SK-N-SH (cell line): ENCODE data around the gene FSTL5. TPM values are rescaled to one million over a fixed set of nuclear protein-coding genes. Genes with fewer than 3 reads are reported as not detected.

Source experiments
- CTCF ChIA-PET: fragments of 300-600, 350-600 bp; formaldehyde crosslinking; extraction: SDS; loops from one replicate; lab custom pipeline; 2021; lab: Yijun Ruan, JAX
- POLR2A ChIA-PET: fragments of 350-600 bp; sonication (Branson Sonifier 250); formaldehyde crosslinking; extraction: SDS; loops from one replicate; lab custom pipeline; 2020; ENCODE audit warnings: antibody characterized with exemption, inconsistent platforms; lab: Yijun Ruan, JAX
- DNase-seq: peaks from one replicate; pipeline ENCODE4 v3.0.0; 2012
- H2AFZ ChIP-seq: fragments of 200-600 bp; sonication (generic); 2 replicates; pipeline ENCODE4 v1.8.1; 2016; ENCODE audit warnings: antibody characterized with exemption, mild to moderate bottlenecking, low read depth
- H3F3A ChIP-seq: fragments of 200-600 bp; sonication (generic); replicated peaks from 2 replicates; pipeline ENCODE3; 2016; ENCODE audit warnings: antibody characterized with exemption, mild to moderate bottlenecking; ENCODE audit not compliant: insufficient read depth
- H3K27ac ChIP-seq, 2 experiments: fragments of 200-500 bp in 1 of 2; fragments of 200-600 bp in 1 of 2; sonication (Bioruptor generic) in 1 of 2; sonication (generic), shearing (Covaris generic) in 1 of 2; 2 replicates each; pipeline versions ENCODE4 v1.5.1 to v1.6.1; 2014 to 2016; ENCODE audit warnings: low read depth in 2 of 2, inconsistent platforms in 1 of 2, low read length in 1 of 2, mild to moderate bottlenecking in 1 of 2, mixed read lengths in 1 of 2
- H3K27me3 ChIP-seq: fragments of 200-600 bp; sonication (generic), shearing (Covaris generic); 2 replicates; pipeline ENCODE4 v1.6.1; 2016; ENCODE audit warnings: mixed run types; ENCODE audit not compliant: insufficient read depth
- H3K36me3 ChIP-seq, 2 experiments: fragments of 200-500 bp in 1 of 2; fragments of 200-600 bp in 1 of 2; sonication (Bioruptor generic) in 1 of 2; sonication (generic) in 1 of 2; replicated peaks in 1 of 2; 2 replicates each; pipeline versions ENCODE3 to v1.5.1; 2014 to 2016; ENCODE audit warnings: low read length in 1 of 2, mild to moderate bottlenecking in 1 of 2; ENCODE audit not compliant: insufficient read depth in 2 of 2, control insufficient read depth in 1 of 2
- H3K4me1 ChIP-seq, 2 experiments: fragments of 200-500 bp in 1 of 2; fragments of 200-600 bp in 1 of 2; sonication (Bioruptor generic) in 1 of 2; sonication (generic), shearing (Covaris generic) in 1 of 2; 2 replicates each; pipeline versions ENCODE4 v1.5.1 to v1.6.1; 2014 to 2016; ENCODE audit warnings: low read depth in 1 of 2, low read length in 1 of 2, mixed run types in 1 of 2; ENCODE audit not compliant: insufficient read depth in 2 of 2, control insufficient read depth in 1 of 2
- H3K4me2 ChIP-seq: fragments of 200-600 bp; sonication (generic), shearing (Covaris generic); 2 replicates; pipeline ENCODE4 v1.6.1; 2017; ENCODE audit warnings: mixed run types
- H3K4me3 ChIP-seq, 2 experiments: fragments of 200-500 bp in 1 of 2; fragments of 200-600 bp in 1 of 2; sonication (Bioruptor generic) in 1 of 2; sonication (generic), shearing (Covaris generic) in 1 of 2; 2 replicates each; pipeline versions ENCODE4 v1.5.1 to v1.8.1; 2014 to 2016; ENCODE audit warnings: low read depth in 2 of 2, inconsistent platforms in 1 of 2, low read length in 1 of 2, mild to moderate bottlenecking in 1 of 2, mixed read lengths in 1 of 2, moderate library complexity in 1 of 2
- H3K79me2 ChIP-seq: fragments of 200-600 bp; sonication (generic); 2 replicates; pipeline ENCODE4 v1.8.1; 2017; ENCODE audit warnings: mild to moderate bottlenecking; ENCODE audit not compliant: insufficient read depth
- H3K9ac ChIP-seq: fragments of 200-600 bp; sonication (generic); 2 replicates; pipeline ENCODE4 v1.6.1; 2017; ENCODE audit warnings: mixed run types
- H3K9me2 ChIP-seq: fragments of 200-600 bp; sonication (generic); 2 replicates; pipeline ENCODE4 v1.6.1; 2017; ENCODE audit warnings: mixed run types
- H3K9me3 ChIP-seq: fragments of 200-600 bp; sonication (generic); 2 replicates; pipeline ENCODE4 v1.6.1; 2017; ENCODE audit warnings: mixed run types, mild to moderate bottlenecking, moderate library complexity
- H4K20me1 ChIP-seq: fragments of 200-600 bp; sonication (generic); 2 replicates; pipeline ENCODE4 v1.6.1; 2017; ENCODE audit warnings: mild to moderate bottlenecking, mixed run types; ENCODE audit not compliant: insufficient read depth
- CHD2 ChIP-seq: fragments of 150-350 bp; IDR thresholded peaks from 2 replicates; pipeline ENCODE4 v1.6.1; 2018; ENCODE audit warnings: low read length; ENCODE audit not compliant: partially characterized antibody
- CTCF ChIP-seq: fragments of 200-600 bp; sonication (generic); IDR thresholded peaks from 2 replicates; pipeline ENCODE4 v1.6.1; 2017; ENCODE audit warnings: antibody characterized with exemption, mild to moderate bottlenecking, moderate library complexity
- EP300 ChIP-seq, 2 experiments: IDR thresholded peaks; 2 replicates each; pipeline versions ENCODE4 v1.4.0 to v1.6.1; 2012; ENCODE audit warnings: borderline replicate concordance in 1 of 2, low read depth in 1 of 2, low read length in 1 of 2
- EZH2phosphoT487 ChIP-seq: fragments of 200-600 bp; sonication (generic); IDR thresholded peaks from 2 replicates; pipeline ENCODE4 v1.6.1; 2017; ENCODE audit warnings: low read depth, mixed run types, mild to moderate bottlenecking, antibody characterized with exemption, moderate library complexity, borderline replicate concordance
- FOXJ3 ChIP-seq: sonication (generic); formaldehyde crosslinking; IDR thresholded peaks from 2 replicates; pipeline ENCODE4 v1.5.1; 2020; ENCODE audit warnings: mild to moderate bottlenecking, missing genetic modification reagents
- GABPA ChIP-seq: IDR thresholded peaks from 2 replicates; pipeline ENCODE4 v1.4.0; 2012; ENCODE audit warnings: low read depth, mild to moderate bottlenecking
- MEF2A ChIP-seq: IDR thresholded peaks from 2 replicates; pipeline ENCODE4 v1.4.0; 2012; ENCODE audit warnings: low read depth, borderline replicate concordance
- MXI1 ChIP-seq: IDR thresholded peaks from 2 replicates; pipeline ENCODE4 v1.6.1; 2012; ENCODE audit warnings: mild to moderate bottlenecking, low read depth, low read length, improper control_type of control experiment
- NFIC ChIP-seq: IDR thresholded peaks from 2 replicates; pipeline ENCODE4 v1.4.0; 2012; ENCODE audit warnings: borderline replicate concordance
- NRF1 ChIP-seq: IDR thresholded peaks from 2 replicates; pipeline ENCODE4 v1.6.1; 2012; ENCODE audit warnings: low read depth, mild to moderate bottlenecking, low read length
- RCOR1 ChIP-seq: fragments of 150-350 bp; IDR thresholded peaks from 2 replicates; pipeline ENCODE4 v1.6.1; 2017; ENCODE audit warnings: antibody characterized with exemption, low read length
- REST ChIP-seq: IDR thresholded peaks from 2 replicates; pipeline ENCODE4 v1.6.1; 2012; ENCODE audit warnings: mild to moderate bottlenecking, low read depth, low read length, moderate library complexity
- RFX5 ChIP-seq: IDR thresholded peaks from 2 replicates; pipeline ENCODE4 v1.6.1; 2012; ENCODE audit warnings: mild to moderate bottlenecking, improper control_type of control experiment, low read length
- RXRA ChIP-seq: IDR thresholded peaks from 2 replicates; pipeline ENCODE4 v1.4.0; 2012; ENCODE audit warnings: low read depth, mild to moderate bottlenecking, borderline replicate concordance
- SIN3A ChIP-seq: IDR thresholded peaks from 2 replicates; pipeline ENCODE4 v1.6.1; 2012; ENCODE audit warnings: low read depth, mild to moderate bottlenecking, low read length, moderate library complexity, borderline replicate concordance
- SMC3 ChIP-seq: IDR thresholded peaks from 2 replicates; pipeline ENCODE4 v1.6.1; 2012; ENCODE audit warnings: low read depth, low read length, improper control_type of control experiment
- TAF1 ChIP-seq: IDR thresholded peaks from 2 replicates; pipeline ENCODE4 v1.6.1; 2012; ENCODE audit warnings: low read depth, mild to moderate bottlenecking, low read length, moderate library complexity, borderline replicate concordance
- TEAD4 ChIP-seq: IDR thresholded peaks from 2 replicates; pipeline ENCODE4 v1.4.0; 2012; ENCODE audit warnings: mild to moderate bottlenecking, borderline replicate concordance; ENCODE audit not compliant: insufficient read depth
- YY1 ChIP-seq: IDR thresholded peaks from 2 replicates; pipeline ENCODE4 v1.4.0; 2012; ENCODE audit warnings: low read depth, mild to moderate bottlenecking
- WGBS: methylation state at CpG from one replicate; pipeline ENCODE4 v1.1.6; 2017; ENCODE audit warnings: low lambda C conversion rate; 5-methylcytosine and 5-hydroxymethylcytosine counted together
- polyA plus RNA-seq, 3 experiments: library from polyadenylated mRNA; depleted of rRNA; stranded (reverse); fragments of >200 nt; gene quantifications; 2 replicates each; pipeline ENCODE4 v1.2.3, GENCODE V29; 2012
- TF ChIP-seq, protein P1 (sequence below): fragments of 150-350 bp; IDR thresholded peaks from 2 replicates; pipeline ENCODE4 v1.6.1; 2016; ENCODE audit warnings: mild to moderate bottlenecking, low read depth, low read length
- TF ChIP-seq, protein P2 (sequence below): IDR thresholded peaks from 2 replicates; pipeline ENCODE4 v1.4.0; 2012; ENCODE audit warnings: low read depth

The FSTL5 gene
- polyA plus RNA-seq, 1 of the 3 experiments (the other 2 are of a cell fraction) = 0.07 TPM

- Histone ChIP-seq H3K4me2 (no peak overlapping the region), H3K4me1 (peaks cover 0 to 2% of the 10 kb centered on the region in 2 experiments; a peak in 2 of 4 replicates), H3K79me2 (no peaks in the 10 kb centered on the region), H3K9me2 (no peaks in the 10 kb centered on the region), H3F3A (no peaks in the 10 kb centered on the region), H2AFZ (no peak overlapping the region), H4K20me1 (no peaks in the 10 kb centered on the region), H3K9ac (no peak overlapping the region), H3K27me3 (no peaks in the 10 kb centered on the region), H3K27ac (no peak overlapping the region), H3K36me3 (no peaks in the 10 kb centered on the region), H3K4me3 (no peak overlapping the region), H3K9me3 (no peaks in the 10 kb centered on the region)
- CTCF ChIA-PET = no interaction called here
- TF ChIP-seq EP300 (IDR thresholded peaks at IDR 0.05; ENCODE audit: borderline replicate concordance in 1 of 2, low read depth in 1 of 2, low read length in 1 of 2) (no peak), RXRA (no peak), NRF1 (no peak), FOXJ3 (CRISPR knock-in tag) (no peak), SMC3 (no peak), CTCF (no peak), YY1 (no peak), EZH2phosphoT487 (no peak), MXI1 (no peak), TEAD4 (no peak), CHD2 (no peak)
- TF ChIP-seq, protein P1, sequence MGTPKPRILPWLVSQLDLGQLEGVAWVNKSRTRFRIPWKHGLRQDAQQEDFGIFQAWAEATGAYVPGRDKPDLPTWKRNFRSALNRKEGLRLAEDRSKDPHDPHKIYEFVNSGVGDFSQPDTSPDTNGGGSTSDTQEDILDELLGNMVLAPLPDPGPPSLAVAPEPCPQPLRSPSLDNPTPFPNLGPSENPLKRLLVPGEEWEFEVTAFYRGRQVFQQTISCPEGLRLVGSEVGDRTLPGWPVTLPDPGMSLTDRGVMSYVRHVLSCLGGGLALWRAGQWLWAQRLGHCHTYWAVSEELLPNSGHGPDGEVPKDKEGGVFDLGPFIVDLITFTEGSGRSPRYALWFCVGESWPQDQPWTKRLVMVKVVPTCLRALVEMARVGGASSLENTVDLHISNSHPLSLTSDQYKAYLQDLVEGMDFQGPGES = no peak
- POLR2A ChIA-PET = no interaction called here
- no peak for DNase-seq
- 47% methylated on average over 3 of the region's 3 CpGs for WGBS
Measured at GRCh38 chr4:161517941-161518340, 645.9 kb downstream of the FSTL5 start.

DNA sequence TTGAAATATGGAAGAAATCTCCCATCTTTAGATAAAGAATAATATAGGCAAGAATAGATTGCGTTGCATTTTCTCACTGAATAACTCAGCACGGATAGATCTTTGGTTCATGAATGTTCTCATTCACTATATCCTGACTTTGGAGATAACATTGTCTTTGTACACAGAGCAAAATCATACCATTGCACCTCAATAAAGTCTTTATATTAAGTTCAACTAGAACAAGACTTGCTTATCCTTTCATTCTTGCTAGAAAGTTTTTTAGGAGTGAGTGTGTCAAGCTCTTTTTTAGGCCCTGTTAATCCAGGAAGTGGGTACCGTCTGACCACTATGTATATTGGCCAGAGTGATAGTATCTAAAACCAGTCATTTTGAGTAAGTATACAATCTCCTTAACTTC lies 658.7 kb downstream of the FSTL5 start:
- Histone ChIP-seq H3K9ac (no peak overlapping the region), H3K9me3 (no peaks in the 10 kb centered on the region), H3K27me3 (no peaks in the 10 kb centered on the region), H3K4me3 (no peak overlapping the region), H2AFZ (no peak overlapping the region), H3K9me2 (no peaks in the 10 kb centered on the region), H3K4me2 (no peak overlapping the region), H3K4me1 (no peaks in the 10 kb centered on the region), H3F3A (no peaks in the 10 kb centered on the region), H3K79me2 (no peaks in the 10 kb centered on the region), H3K36me3 (no peaks in the 10 kb centered on the region), H4K20me1 (no peaks in the 10 kb centered on the region), H3K27ac (no peak overlapping the region)
- no peak for DNase-seq
- POLR2A ChIA-PET = no interaction called here
- WGBS = 85% methylated on average over 3 of the region's 3 CpGs
- CTCF ChIA-PET = no interaction called here
- no peak for TF ChIP-seq SIN3A
- TF ChIP-seq RFX5 = no peak
- no peak for TF ChIP-seq TAF1
- TF ChIP-seq, protein P1 = no peak
- no peak for TF ChIP-seq YY1
- no peak for TF ChIP-seq RCOR1
- TF ChIP-seq MXI1 = no peak
- no peak for TF ChIP-seq NFIC
- no peak for TF ChIP-seq REST
- no peak for TF ChIP-seq RXRA
- TF ChIP-seq MEF2A = no peak
- TF ChIP-seq GABPA = no peak
- TF ChIP-seq, protein P2, sequence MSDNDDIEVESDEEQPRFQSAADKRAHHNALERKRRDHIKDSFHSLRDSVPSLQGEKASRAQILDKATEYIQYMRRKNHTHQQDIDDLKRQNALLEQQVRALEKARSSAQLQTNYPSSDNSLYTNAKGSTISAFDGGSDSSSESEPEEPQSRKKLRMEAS = no peak
